HG02798 (cell line): ENCODE results near the gene MMP3.

ENCODE experiments used
- ATAC-seq: cut with Tn5 transposase; IDR thresholded peaks from one replicate; pipeline ENCODE4 v1.9.1; 2021; ENCODE audit warnings: mild to moderate bottlenecking; ENCODE audit not compliant: unreplicated experiment, poor library complexity

Gene MMP3

DNA sequence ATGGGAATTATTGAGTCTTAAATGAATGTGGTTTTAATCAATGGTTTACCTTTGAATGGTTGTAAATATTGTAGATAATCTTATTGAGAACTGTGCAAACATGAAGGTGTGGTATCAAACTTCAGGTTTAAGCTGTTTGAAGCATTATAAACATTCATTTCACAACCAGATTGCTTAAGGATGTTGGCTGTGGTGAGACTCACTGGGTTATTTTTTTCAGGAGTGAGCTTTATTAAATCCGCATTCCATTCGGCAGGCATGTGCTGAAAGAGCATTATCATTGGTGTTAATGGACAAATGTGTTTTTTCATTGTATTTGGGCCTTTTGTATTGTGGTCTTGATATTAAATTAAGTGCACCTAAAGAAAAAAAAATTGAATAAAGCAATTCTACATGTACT lies 9.7 kb downstream of the MMP3 start:
- no peak for ATAC-seq

DNA sequence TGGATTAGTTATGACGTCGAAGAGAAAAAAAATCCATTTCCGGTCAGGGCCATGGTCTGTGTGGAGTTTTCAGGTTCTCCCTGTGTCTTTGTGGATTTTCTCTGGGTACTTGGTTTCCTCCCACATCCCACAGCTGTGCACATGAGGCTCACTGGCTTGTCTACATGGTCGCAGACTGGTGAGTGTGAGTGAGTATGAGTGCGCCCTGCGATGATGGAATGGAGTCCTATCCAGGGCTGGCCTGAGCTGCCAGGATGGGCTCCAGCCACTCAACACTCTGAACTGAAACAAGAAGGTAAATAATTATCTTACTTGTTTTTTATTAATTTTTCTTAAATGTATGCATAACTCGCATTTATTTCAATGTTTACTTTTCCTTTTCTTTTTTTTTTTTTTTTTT lies 10.8 kb downstream of the MMP3 start:
- no peak for ATAC-seq

GRCh38 chr11:102831489-102832440 lies 11.6 kb downstream of the MMP3 start:
- no peak for ATAC-seq

DNA sequence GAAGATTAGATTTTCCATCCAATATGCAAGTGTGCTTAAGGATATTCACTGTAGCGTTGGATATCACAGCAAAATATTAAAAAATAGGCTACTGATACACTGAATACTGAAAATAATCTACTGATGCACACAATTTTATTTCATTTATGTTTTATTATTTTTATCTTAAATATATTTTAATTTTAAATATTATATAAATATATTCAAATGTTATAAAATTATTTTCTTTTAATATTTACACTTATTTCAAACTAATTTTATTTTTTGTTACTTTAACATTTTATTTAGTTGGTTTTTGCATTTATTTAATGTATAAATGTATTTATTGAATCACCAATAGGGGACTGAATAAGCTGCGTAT lies 12.3 kb downstream of the MMP3 start:
- no peak for ATAC-seq

- ATAC-seq, result no peak
Observed at GRCh38 chr11:102830001-102830727, 13.2 kb downstream of the MMP3 start.

DNA sequence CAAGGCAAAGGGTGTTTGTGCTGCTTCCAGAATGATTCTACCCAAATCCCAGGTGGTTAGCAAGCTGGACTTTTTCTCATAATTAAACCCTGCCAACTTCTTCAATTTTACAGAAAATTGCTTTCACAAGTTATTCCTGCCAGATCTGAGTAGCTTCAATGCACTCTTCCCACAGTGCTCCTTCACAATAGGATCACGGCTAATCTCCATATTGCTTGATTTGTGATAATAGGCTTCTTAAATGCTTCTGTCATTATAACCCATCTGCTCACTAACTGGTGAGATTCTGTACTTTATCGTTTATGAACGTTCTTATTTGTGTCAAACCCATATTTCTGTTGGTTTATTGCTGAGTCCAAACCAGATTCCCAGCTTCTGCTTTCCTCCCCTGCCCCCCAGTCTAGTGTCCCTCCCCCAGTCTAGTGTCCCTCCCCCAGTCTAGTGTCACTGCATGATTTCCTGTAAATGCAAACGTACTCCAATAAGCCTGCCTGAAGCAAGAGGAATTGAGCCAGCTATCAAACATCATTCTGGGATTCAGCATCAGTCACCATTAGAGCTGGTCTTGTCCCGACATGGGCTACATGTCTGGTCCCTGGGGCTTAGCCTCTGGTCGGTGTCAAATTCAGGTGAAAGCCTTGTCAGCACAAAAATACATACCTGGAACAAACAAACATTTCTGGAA lies 14.0 kb downstream of the MMP3 start:
- no peak for ATAC-seq

DNA sequence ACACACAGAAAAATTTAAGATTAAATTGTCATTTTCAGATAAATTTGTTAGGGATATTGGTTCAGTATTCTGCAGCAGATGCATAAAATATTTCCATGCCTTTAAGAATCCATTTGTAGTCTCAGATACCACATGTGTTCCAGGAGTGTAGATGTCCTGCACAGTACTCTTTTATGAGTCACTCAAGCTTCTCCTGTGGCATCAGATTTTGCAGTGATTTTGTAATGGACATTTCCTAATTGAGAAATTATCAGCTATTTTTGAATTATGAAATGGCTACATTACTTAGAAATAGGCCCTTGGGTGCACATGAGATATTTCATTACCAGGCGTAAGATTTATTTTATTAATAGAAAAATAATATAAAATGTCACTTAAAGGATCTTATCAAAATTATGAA lies 18.9 kb downstream of the MMP3 start:
- no peak for ATAC-seq

- no peak for ATAC-seq
Observed at GRCh38 chr11:102819491-102819890, 23.9 kb downstream of the MMP3 start.

DNA sequence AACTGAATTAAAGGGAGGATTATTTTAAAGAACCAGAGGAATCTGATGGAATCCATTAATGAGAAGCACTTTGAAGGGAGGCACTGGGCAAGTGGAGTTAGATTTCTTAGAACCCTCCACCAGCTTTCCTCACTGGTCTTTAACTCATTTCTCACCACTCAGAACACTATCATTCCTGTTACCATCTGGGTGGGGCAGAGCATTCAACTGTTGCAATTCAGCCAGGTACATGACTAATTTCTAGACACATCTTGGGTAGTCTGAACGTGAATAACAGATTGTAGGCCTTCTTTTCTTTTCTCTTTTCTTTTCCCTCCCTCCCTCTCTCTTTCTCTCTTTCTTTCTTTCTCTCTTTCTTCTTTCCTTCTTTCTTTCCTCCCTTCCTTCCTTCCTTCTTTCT lies 29.9 kb downstream of the MMP3 start:
- ATAC-seq, result no peak

DNA sequence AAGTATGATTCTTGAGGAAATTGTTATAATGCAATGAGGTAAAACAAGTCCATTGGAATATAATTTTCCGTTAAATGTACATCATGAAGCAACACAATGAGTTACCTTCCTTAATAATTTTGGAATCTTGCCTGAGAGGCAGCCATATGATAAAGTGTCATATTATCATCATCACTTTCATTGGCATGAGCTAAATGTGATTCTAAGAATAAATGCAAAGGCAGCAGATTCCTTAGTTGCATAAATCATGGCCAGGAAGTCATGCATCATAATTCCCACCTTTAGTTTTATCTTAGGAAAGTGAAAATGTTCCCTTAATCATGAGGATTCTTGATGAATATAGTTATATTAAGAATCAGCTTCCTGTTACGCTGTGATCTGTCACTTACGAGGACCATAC lies 31.2 kb downstream of the MMP3 start:
- no peak for ATAC-seq

- no peak for ATAC-seq
Observed at GRCh38 chr11:102810950-102811660, 32.3 kb downstream of the MMP3 start.

GRCh38 chr11:102809971-102810370 lies 33.4 kb downstream of the MMP3 start:
- no peak for ATAC-seq

DNA sequence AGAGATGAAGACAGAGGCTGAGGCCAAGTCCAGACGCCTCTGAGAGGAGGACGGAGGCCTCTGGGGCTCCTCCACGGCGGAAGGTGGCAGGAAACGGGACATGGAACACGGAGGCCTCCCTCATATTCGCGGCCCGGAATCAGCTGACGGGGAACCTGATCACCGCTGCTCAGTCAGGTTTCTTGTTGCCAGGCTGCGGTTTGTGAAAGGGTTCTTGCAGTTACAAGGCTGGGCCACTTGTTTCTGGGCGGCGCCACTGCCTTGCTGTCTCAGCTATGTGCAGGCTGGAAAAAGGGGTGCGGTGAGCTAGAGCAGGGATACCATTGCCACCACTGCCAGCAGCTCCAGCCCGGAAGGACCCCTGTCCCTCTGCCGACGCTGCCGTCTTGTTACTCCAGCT lies 35.5 kb downstream of the MMP3 start:
- no peak for ATAC-seq

DNA sequence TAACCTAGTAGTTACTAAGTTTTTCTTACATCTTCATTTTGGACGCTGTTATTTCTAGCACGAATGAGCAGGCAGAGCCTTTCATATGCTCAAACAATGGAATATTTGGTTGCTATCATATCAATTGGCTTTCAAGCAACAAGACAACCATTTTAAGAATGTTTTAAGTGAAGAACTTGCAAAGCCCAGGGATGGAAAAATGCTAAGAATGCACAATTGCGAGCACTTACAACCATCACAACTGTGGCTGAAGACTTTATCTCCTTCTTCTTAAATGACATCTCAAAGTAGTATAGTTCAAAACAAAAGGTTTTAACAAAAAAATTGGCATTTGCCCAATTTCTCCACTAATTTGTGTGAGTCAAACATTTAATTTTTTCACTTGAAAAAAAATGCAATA lies 37.1 kb downstream of the MMP3 start:
- no peak for ATAC-seq

GRCh38 chr11:102802341-102802740 lies 41.1 kb downstream of the MMP3 start:
- no peak for ATAC-seq

DNA sequence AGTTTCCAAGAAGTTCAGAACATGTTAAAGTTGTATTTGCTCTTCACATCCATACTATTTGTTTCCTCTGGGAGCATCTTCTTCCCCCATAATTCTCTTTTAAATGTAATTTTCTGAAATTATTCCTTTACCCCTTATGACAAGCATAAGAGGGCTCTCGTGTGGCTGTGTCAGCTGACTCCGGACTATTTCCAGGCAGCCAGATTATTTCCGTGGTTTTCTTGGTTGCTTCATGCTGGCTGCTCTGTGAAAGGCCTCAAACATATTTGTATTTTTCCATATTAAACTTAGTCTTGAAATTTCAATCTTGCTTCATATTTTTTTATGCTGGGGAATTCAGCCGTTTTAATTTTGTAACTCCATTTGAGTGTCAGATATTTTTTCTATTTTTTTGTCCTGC lies 42.6 kb downstream of the MMP3 start:
- no peak for ATAC-seq

GRCh38 chr11:102799681-102800340 lies 43.6 kb downstream of the MMP3 start:
- ATAC-seq, result no peak

- no peak for ATAC-seq
Observed at GRCh38 chr11:102798012-102798746, 45.2 kb downstream of the MMP3 start, which contains the start of gene MMP1. MMP1 (minus strand) TSS chr11:102798160; CDS start chr11:102798092, 68 bp downstream.

DNA sequence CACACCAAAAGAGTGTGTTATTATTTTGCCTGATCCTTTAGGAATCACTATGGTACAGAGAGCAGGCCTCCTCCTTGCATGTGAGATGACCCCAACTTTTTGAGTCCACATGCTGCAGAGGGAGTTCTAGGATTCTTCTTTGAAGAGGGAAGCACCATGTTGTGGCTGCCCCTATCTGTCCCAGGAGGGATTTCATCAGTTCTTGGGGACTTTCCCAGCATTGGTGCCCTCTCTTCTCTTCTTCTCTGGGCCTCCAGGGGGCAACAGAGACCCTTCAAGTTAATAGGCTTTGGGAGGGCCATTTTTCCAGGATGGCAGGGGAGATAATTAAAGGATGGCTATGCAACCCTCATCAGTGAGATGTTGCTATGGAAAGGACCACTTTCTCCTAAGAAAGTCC lies 49.0 kb downstream of the MMP3 start:
- peak; percentile 92 for ATAC-seq
